OCI-LY3 (cell line): Measurements from ENCODE around the gene FRAT2.

ENCODE experiments used
- H2AFZ ChIP-seq: fragments of 200-600, 300-600 bp; shearing (Covaris generic); 2 replicates; pipeline ENCODE4 v1.6.0; 2014; ENCODE audit warnings: antibody characterized with exemption, low read depth, low read length
- H3K27ac ChIP-seq: fragments of 200-600, 300-600 bp; sonication (generic); 2 replicates; pipeline ENCODE4 v1.5.1; 2014; ENCODE audit warnings: mild to moderate bottlenecking, low read length, moderate library complexity, mixed read lengths
- H3K27me3 ChIP-seq: fragments of 200-600, 300-600 bp; sonication (generic); 2 replicates; pipeline ENCODE4 v1.6.1; 2014; ENCODE audit warnings: low read depth, low read length, mixed read lengths
- H3K36me3 ChIP-seq: fragments of 200-600, 300-600 bp; sonication (generic); replicated peaks from 2 replicates; pipeline ENCODE3; 2014; ENCODE audit warnings: low read depth, low read length, mixed read lengths
- H3K4me1 ChIP-seq: fragments of 300-600, 200-600 bp; sonication (generic); 2 replicates; pipeline ENCODE4 v1.6.1; 2014; ENCODE audit warnings: low read length, mixed read lengths
- H3K4me2 ChIP-seq: fragments of 200-600, 300-600 bp; sonication (generic); 2 replicates; pipeline ENCODE4 v1.6.1; 2014; ENCODE audit warnings: low read length, mixed read lengths
- H3K4me3 ChIP-seq: fragments of 300-600, 200-600 bp; sonication (generic); 2 replicates; pipeline ENCODE4 v1.5.1; 2014; ENCODE audit warnings: antibody characterized with exemption, mild to moderate bottlenecking, low read length, moderate library complexity
- H3K79me2 ChIP-seq: fragments of 300-600, 200-600 bp; shearing (Covaris generic); 2 replicates; pipeline ENCODE4 v1.6.1; 2014; ENCODE audit warnings: mild to moderate bottlenecking, low read length, mixed read lengths
- H3K9ac ChIP-seq: fragments of 300-600, 200-600 bp; shearing (Covaris generic); 2 replicates; pipeline ENCODE4 v1.6.0; 2014; ENCODE audit warnings: mild to moderate bottlenecking, low read length, moderate library complexity
- H3K9me3 ChIP-seq: fragments of 200-600, 300-600 bp; shearing (Covaris generic); 2 replicates; pipeline ENCODE4 v1.6.1; 2014; ENCODE audit warnings: low read length, mixed read lengths; ENCODE audit not compliant: insufficient read depth
- H4K20me1 ChIP-seq: fragments of 200-600, 300-600 bp; sonication (generic); 2 replicates; pipeline ENCODE4 v1.6.1; 2016; ENCODE audit warnings: low read length, mixed read lengths; ENCODE audit not compliant: insufficient read depth
- CTCF ChIP-seq: fragments of 200-600, 300-600 bp; sonication (generic); IDR thresholded peaks from 2 replicates; pipeline ENCODE4 v1.5.1; 2014; ENCODE audit warnings: antibody characterized with exemption, low read length, low read depth
- EZH2phosphoT487 ChIP-seq: fragments of 200-600 bp; shearing (Covaris generic); IDR thresholded peaks from 2 replicates; pipeline ENCODE4 v1.6.1; 2018; ENCODE audit warnings: antibody characterized with exemption, mixed run types, low read depth

FRAT2 gene

GRCh38 chr10:97360705-97361536, 26.4 kb upstream of the FRAT2 start:
- H3K9me3 ChIP-seq, result no peaks in the 10 kb centered on the region
- H3K9ac ChIP-seq, result no peak overlapping the region
- H3K36me3 ChIP-seq, result peaks cover 3% of the 10 kb centered on the region
- no peak overlapping the region for H3K27ac ChIP-seq
- peaks cover 7% of the 10 kb centered on the region for H3K4me1 ChIP-seq
- H2AFZ ChIP-seq, result no peak overlapping the region
- H3K4me3 ChIP-seq, result no peak overlapping the region
- no peaks in the 10 kb centered on the region for H3K79me2 ChIP-seq
- H3K4me2 ChIP-seq, result no peak overlapping the region
- H3K27me3 ChIP-seq, result no peaks in the 10 kb centered on the region
- TF ChIP-seq CTCF (no peak), EZH2phosphoT487 (no peak)
- no peaks in the 10 kb centered on the region for H4K20me1 ChIP-seq

- Histone ChIP-seq H3K9me3 (no peaks in the 10 kb centered on the region), H3K27me3 (no peaks in the 10 kb centered on the region), H3K4me2 (no peak overlapping the region), H4K20me1 (no peaks in the 10 kb centered on the region), H3K79me2 (no peaks in the 10 kb centered on the region), H3K27ac (no peak overlapping the region), H3K36me3 (peaks cover 2% of the 10 kb centered on the region), H3K4me3 (no peak overlapping the region), H3K4me1 (no peaks in the 10 kb centered on the region), H2AFZ (no peak overlapping the region), H3K9ac (no peak overlapping the region)
- TF ChIP-seq CTCF (no peak), EZH2phosphoT487 (no peak)
These were observed 24.3 kb upstream of the FRAT2 start for GRCh38 chr10:97358781-97359180.

- H3K4me3 ChIP-seq, result no peak overlapping the region
- peaks cover 2% of the 10 kb centered on the region for H3K36me3 ChIP-seq
- no peaks in the 10 kb centered on the region for H3K79me2 ChIP-seq
- H3K4me1 ChIP-seq, result no peaks in the 10 kb centered on the region
- H3K4me2 ChIP-seq, result no peak overlapping the region
- no peaks in the 10 kb centered on the region for H3K27me3 ChIP-seq
- no peak overlapping the region for H2AFZ ChIP-seq
- H3K9ac ChIP-seq, result no peak overlapping the region
- H4K20me1 ChIP-seq, result no peaks in the 10 kb centered on the region
- TF ChIP-seq CTCF, result no peak
- TF ChIP-seq EZH2phosphoT487, result no peak
- H3K9me3 ChIP-seq, result no peaks in the 10 kb centered on the region
- H3K27ac ChIP-seq, result no peak overlapping the region
These were observed 23.8 kb upstream of the FRAT2 start for GRCh38 chr10:97358349-97358748.

GRCh38 chr10:97356918-97357317, 22.4 kb upstream of the FRAT2 start:
- Histone ChIP-seq H3K79me2 (no peaks in the 10 kb centered on the region), H3K36me3 (peaks cover 2% of the 10 kb centered on the region), H3K9ac (no peak overlapping the region), H4K20me1 (no peaks in the 10 kb centered on the region), H3K27ac (no peak overlapping the region), H3K27me3 (no peaks in the 10 kb centered on the region), H2AFZ (no peak overlapping the region), H3K4me2 (no peak overlapping the region), H3K4me3 (no peak overlapping the region), H3K9me3 (no peaks in the 10 kb centered on the region), H3K4me1 (no peaks in the 10 kb centered on the region)
- TF ChIP-seq EZH2phosphoT487, result no peak
- no peak for TF ChIP-seq CTCF
